Measurements from ENCODE around the gene NUDT8.

- TF ChIP-seq POLR2A (IDR thresholded peaks at IDR 0.05) (no peak), CTCF (IDR thresholded peaks at IDR 0.05) (no peak)
Measured at GRCh38 chr11:67594480-67594879, 35.3 kb downstream of the NUDT8 start.
